ENCODE results near the gene AK1. TPM values are rescaled to one million over a fixed set of nuclear protein-coding genes. Genes with fewer than 3 reads are reported as not detected.

AK1 gene
- total and polyA plus RNA-seq, 2 of the 13 experiments (the other 11 are each of a cell fraction or from before 2014, with no cell fraction given), result 19.1 to 32.8 TPM

DNA sequence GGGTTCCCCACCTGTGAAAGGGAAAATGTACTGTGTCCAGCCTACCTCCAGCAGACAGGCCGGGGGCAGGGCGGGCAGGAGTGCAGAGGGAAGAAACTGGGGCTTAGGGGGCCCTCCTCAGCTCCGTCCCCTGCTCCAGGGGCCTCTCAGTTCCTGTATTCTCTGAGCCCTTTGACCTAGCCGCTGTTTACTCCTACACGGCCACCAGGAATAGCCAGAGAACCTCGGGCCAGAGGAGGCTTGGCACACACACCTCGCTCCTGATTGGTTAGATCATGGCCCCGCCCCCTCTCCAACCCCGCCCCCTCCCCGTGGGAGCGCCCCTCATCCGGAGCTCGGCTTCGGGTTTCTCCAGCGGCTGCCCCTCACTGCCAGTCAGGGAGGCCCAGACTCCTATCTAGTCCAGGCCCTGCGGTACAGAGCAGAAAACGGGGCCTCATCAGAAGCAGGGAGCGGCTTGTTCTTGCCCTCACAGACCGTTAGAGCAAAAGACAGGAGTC is 19.8 kb upstream of the AK1 start (continued):
- TF ChIP-seq, protein P1, sequence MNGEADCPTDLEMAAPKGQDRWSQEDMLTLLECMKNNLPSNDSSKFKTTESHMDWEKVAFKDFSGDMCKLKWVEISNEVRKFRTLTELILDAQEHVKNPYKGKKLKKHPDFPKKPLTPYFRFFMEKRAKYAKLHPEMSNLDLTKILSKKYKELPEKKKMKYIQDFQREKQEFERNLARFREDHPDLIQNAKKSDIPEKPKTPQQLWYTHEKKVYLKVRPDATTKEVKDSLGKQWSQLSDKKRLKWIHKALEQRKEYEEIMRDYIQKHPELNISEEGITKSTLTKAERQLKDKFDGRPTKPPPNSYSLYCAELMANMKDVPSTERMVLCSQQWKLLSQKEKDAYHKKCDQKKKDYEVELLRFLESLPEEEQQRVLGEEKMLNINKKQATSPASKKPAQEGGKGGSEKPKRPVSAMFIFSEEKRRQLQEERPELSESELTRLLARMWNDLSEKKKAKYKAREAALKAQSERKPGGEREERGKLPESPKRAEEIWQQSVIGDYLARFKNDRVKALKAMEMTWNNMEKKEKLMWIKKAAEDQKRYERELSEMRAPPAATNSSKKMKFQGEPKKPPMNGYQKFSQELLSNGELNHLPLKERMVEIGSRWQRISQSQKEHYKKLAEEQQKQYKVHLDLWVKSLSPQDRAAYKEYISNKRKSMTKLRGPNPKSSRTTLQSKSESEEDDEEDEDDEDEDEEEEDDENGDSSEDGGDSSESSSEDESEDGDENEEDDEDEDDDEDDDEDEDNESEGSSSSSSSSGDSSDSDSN (CRISPR knock-in tag; IDR thresholded peaks at IDR 0.05), result peak; percentile 70
- no peak for TF ChIP-seq E2F5 (CRISPR knock-in tag; conservative IDR thresholded peaks at IDR 0.05)
- no peak for TF ChIP-seq ZBTB8A (CRISPR knock-in tag; IDR thresholded peaks at IDR 0.05; ENCODE audit: borderline replicate concordance, low read depth)
- no peak for TF ChIP-seq ZBTB38 (CRISPR knock-in tag; IDR thresholded peaks at IDR 0.05)
- TF ChIP-seq SRF (IDR thresholded peaks at IDR 0.05; ENCODE audit: low read depth, low read length), result no peak
- TF ChIP-seq SNAPC4 (CRISPR knock-in tag; IDR thresholded peaks at IDR 0.05), result no peak
- no peak for TF ChIP-seq ZNF138 (CRISPR knock-in tag; IDR thresholded peaks at IDR 0.05; ENCODE audit: low read depth)
- 0 out of 2 replicates have a peak, but pooled peaks have one; percentile 44 for TF ChIP-seq HMG20B (CRISPR knock-in tag; conservative IDR thresholded peaks at IDR 0.05)
- 0 out of 2 replicates have a peak, but pooled peaks have one; percentile 35 for TF ChIP-seq ZFP36L1 (CRISPR knock-in tag; IDR thresholded peaks at IDR 0.05)
- no peak for TF ChIP-seq NKX3-1 (CRISPR knock-in tag; IDR thresholded peaks at IDR 0.05)
- TF ChIP-seq ZNF550 (CRISPR knock-in tag; IDR thresholded peaks at IDR 0.05; ENCODE audit: borderline replicate concordance), result no peak
- peak; percentile 66 for TF ChIP-seq MED1 (CRISPR knock-in tag; IDR thresholded peaks at IDR 0.05)
- TF ChIP-seq ZNF496 (CRISPR knock-in tag; IDR thresholded peaks at IDR 0.05; ENCODE audit: insufficient replicate concordance), result no peak
- TF ChIP-seq ZMYM2 (CRISPR knock-in tag; IDR thresholded peaks at IDR 0.05), result peak; percentile 20; the same call in 1 of the 2 replicates
- TF ChIP-seq, protein P2, sequence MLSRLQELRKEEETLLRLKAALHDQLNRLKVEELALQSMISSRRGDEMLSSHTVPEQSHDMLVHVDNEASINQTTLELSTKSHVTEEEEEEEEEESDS (CRISPR knock-in tag; IDR thresholded peaks at IDR 0.05; ENCODE audit: borderline replicate concordance), result no peak
- no peak for TF ChIP-seq RFX3 (CRISPR knock-in tag; IDR thresholded peaks at IDR 0.05)
- TF ChIP-seq ZNF577 (CRISPR knock-in tag; IDR thresholded peaks at IDR 0.05; ENCODE audit: borderline replicate concordance, low read depth), result no peak
- TF ChIP-seq AGO2 (optimal IDR thresholded peaks at IDR 0.05; ENCODE audit: low read depth, low read length), result no peak
- TF ChIP-seq TARDBP (CRISPR knock-in tag; IDR thresholded peaks at IDR 0.05), result peak; percentile 62; the same call in 1 of the 2 replicates
- TF ChIP-seq PHF5A (CRISPR knock-in tag; IDR thresholded peaks at IDR 0.05; ENCODE audit: low read depth, unreplicated experiment), result no peak
- peak; percentile 48; the same call in 1 of the 2 replicates for TF ChIP-seq SP5 (CRISPR knock-in tag; IDR thresholded peaks at IDR 0.05; ENCODE audit: borderline replicate concordance, low read depth)
- no peak for TF ChIP-seq ZSCAN20 (CRISPR knock-in tag; IDR thresholded peaks at IDR 0.05; ENCODE audit: borderline replicate concordance)
- TF ChIP-seq ZNF441 (CRISPR knock-in tag; IDR thresholded peaks at IDR 0.05; ENCODE audit: borderline replicate concordance), result peak; percentile 99

All from HepG2 (cell line).